ENCODE data around the gene NIPBL. TPM values are rescaled to one million over a fixed set of nuclear protein-coding genes. Genes with fewer than 3 reads are reported as not detected.
A peak's percentile ranks its signal among the peaks of the same experiment; 100 is the strongest.

The NIPBL gene
- total and polyA plus RNA-seq, 2 of the 13 experiments (the other 11 are each of a cell fraction or from before 2014, with no cell fraction given) = 12.3 to 32.3 TPM

- Histone ChIP-seq H3K4me2 (ENCODE audit: low read depth, low read length) (peak overlapping the region; percentile 86), H3K4me3 (replicated peaks in 1 of 3; ENCODE audit: insufficient read depth in 1 of 3, low read depth in 2 of 3, low read length in 3 of 3) (peak overlapping the region; percentile 94 to 100 (median 99)), H2AFZ (ENCODE audit: low read length) (no peak overlapping the region), H3K27ac (ENCODE audit: extremely low read length, insufficient read depth, low read length) (peak overlapping the region; percentile 96), H3K4me1 (ENCODE audit: insufficient read depth, low read length) (peaks cover 47% of the 10 kb centered on the region), H3K9ac (ENCODE audit: insufficient read depth, low read depth, low read length) (peak overlapping the region; percentile 97), H3K9me3 (ENCODE audit: low read length) (no peaks in the 10 kb centered on the region), H3K27me3 (ENCODE audit: control insufficient read depth in 1 of 2, insufficient read depth in 2 of 2, low read length in 2 of 2) (peaks cover 0 to 3% of the 10 kb centered on the region in 2 experiments; a peak in 1 of 5 replicates), H3K36me3 (replicated peaks in 1 of 2; ENCODE audit: control insufficient read depth in 1 of 2, insufficient read depth in 2 of 2, low read length in 2 of 2) (no peaks in the 10 kb centered on the region), H4K20me1 (ENCODE audit: insufficient read depth, low read length) (peaks cover 57% of the 10 kb centered on the region), H3K79me2 (ENCODE audit: insufficient read depth, low read length) (peaks cover 92% of the 10 kb centered on the region)
- intact Hi-C loops (cut with micrococcal nuclease; ENCODE audit: unreplicated experiment) = loop anchor here (1.0 to 10.0 kb wide), 3 partner anchors 66 to 723 kb away; partner anchors contain the start of genes LMBRD2 and SKP2
- 0% methylated on average over 11 of the region's 11 CpGs for WGBS (ENCODE audit: low lambda C conversion rate)
- ChIA-PET CTCF (ENCODE audit: low intra/inter-chr PET ratio, low total read pairs) (no interaction called here), POLR2A (interaction anchor here (1.6 to 1.7 kb wide), 2 partner anchors 636 to 724 kb away, joined by 3 to 6 read pairs; partner anchors contain the start of gene NADK2)
- DNase-seq (ENCODE audit: low spot score) (peak; percentile 47), FAIRE-seq (no peak), ATAC-seq (no peak)
- in situ Hi-C loops (cut with HindIII; ENCODE audit: extremely low pct_ligation_motif_present, low pct_unique_long_range_greater_than_20kb) = no loop called here
- BruUV-seq (replicated peaks) = TSS peak; percentile 52
- TF ChIP-seq ELF4 (CRISPR knock-in tag; IDR thresholded peaks at IDR 0.05; ENCODE audit: borderline replicate concordance) = 0 out of 2 replicates have a peak, but pooled peaks have one; percentile 31
- TF ChIP-seq ZFP82 (CRISPR knock-in tag; IDR thresholded peaks at IDR 0.05; ENCODE audit: borderline replicate concordance) = no peak
- 0 out of 2 replicates have a peak, but pooled peaks have one; percentile 40 for TF ChIP-seq SMYD3 (CRISPR knock-in tag; IDR thresholded peaks at IDR 0.05)
- TF ChIP-seq ARID5B (CRISPR knock-in tag; IDR thresholded peaks at IDR 0.05) = no peak
- TF ChIP-seq SRSF1 (optimal IDR thresholded peaks at IDR 0.05; ENCODE audit: low read depth, low read length) = no peak
- TF ChIP-seq RFX3 (CRISPR knock-in tag; IDR thresholded peaks at IDR 0.05) = no peak
- TF ChIP-seq POLR2A (IDR thresholded peaks at IDR 0.05; ENCODE audit: insufficient read depth in 1 of 2, low read depth in 2 of 2, low read length in 2 of 2) = no peak
- no peak for TF ChIP-seq ISL2 (CRISPR knock-in tag; IDR thresholded peaks at IDR 0.05)
- no peak for TF ChIP-seq NFYB (CRISPR knock-in tag; IDR thresholded peaks at IDR 0.05)
- no peak for TF ChIP-seq ZSCAN12 (CRISPR knock-in tag; IDR thresholded peaks at IDR 0.05)
- TF ChIP-seq ZNF3 (CRISPR knock-in tag; IDR thresholded peaks at IDR 0.05) = 0 out of 2 replicates have a peak, but pooled peaks have one; percentile 8
- no peak for TF ChIP-seq MTA3 (CRISPR knock-in tag; IDR thresholded peaks at IDR 0.05)
- TF ChIP-seq ZBTB37 (CRISPR knock-in tag; IDR thresholded peaks at IDR 0.05) = no peak
- no peak for TF ChIP-seq ZNF33A (CRISPR knock-in tag; IDR thresholded peaks at IDR 0.05; ENCODE audit: borderline replicate concordance)
- TF ChIP-seq IRF2 (CRISPR knock-in tag; IDR thresholded peaks at IDR 0.05) = peak; percentile 2; the same call in 1 of the 2 replicates
These were observed 1.3 kb downstream of the NIPBL start for GRCh38 chr5:36877667-36878391.

Measured in HepG2 (cell line).